ENCODE data around the gene CDS1.

- TF ChIP-seq POLR2A (IDR thresholded peaks at IDR 0.05; ENCODE audit: low read depth, low read length) (no peak), POLR2AphosphoS5 (IDR thresholded peaks at IDR 0.05; ENCODE audit: low read depth, low read length) (no peak), SPI1 (IDR thresholded peaks at IDR 0.05; ENCODE audit: low read depth, low read length) (no peak)
Measured at GRCh38 chr4:84582988-84583875, at the start of gene CDS1.
